DMS 273 (cell line): ENCODE measurements around the gene PTAFR.
"Not testable (repeated sequence)": the region's sequence is repeated elsewhere in the genome, so short reads cannot be mapped to it uniquely, and the experiment has no call there.

Experiments used
- DNase-seq: peaks from one replicate; lab custom pipeline; 2025; ENCODE audit not compliant: unreplicated experiment; lab: John Stamatoyannopoulos, UW

PTAFR gene

GRCh38 chr1:28145728-28146127 is 30.8 kb downstream of the PTAFR start:
- no peak for DNase-seq

DNA sequence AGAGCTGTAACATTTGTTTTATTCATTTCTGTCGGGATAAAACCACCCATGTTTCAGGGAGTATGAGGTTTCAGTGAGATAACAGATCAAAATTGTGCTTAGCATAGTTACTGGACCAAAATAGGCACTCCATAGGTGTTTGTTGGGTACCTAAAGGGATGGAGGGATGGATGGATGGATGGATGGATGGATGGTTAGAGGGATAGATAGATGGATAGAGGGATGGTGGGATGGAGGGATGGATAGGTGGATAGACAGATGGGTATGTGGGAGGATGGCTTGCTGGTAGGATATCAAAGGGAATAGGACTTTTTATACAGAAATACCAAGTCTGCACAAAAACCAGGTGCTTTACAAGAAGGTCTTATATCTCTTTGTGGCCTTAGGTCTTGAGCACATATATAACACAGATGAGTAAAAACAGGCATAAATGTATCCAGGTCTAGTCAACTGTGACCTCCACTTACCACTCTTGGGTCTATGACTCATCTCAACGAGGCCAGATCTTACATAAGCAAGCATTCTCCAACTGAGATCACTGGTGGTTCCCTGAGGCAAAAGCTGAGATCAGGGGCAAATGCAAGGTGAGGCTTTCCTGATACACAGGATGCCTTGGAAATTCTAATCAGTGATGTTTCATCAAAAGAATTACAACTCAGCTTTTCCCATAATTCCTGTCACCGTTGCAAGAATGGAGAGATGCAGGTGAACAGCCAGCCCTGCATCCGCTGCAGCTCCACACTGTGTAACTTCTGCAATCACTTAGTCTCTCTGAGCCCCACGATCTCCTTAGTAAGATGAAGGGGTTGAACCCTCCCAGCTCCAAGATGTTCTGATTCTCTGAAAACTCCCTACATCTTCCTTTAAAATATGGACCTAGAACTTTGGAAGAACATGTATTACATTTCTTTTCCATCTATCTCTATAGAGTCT is 32.0 kb downstream of the PTAFR start:
- no peak for DNase-seq

GRCh38 chr1:28143496-28144202 is 32.8 kb downstream of the PTAFR start:
- DNase-seq: no peak

DNA sequence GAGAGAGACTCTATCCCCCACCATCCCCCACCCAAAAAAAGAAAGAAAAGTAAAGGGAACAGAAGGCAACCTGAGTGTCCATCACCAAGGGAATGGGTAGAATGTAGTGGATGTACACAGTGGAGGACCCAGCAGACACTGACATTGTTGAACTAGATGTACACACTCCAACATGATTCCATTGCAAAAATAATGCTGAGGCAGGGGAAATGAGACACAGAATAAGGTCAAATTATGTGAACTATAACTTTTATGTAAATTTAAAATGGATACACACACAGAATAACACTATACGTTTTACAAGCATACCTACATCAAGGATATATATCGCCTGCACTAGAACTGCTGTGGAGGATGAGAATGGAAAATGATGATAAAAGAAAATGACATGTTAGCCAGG is 34.8 kb downstream of the PTAFR start:
- no peak for DNase-seq

GRCh38 chr1:28139866-28140265 is 36.6 kb downstream of the PTAFR start:
- DNase-seq: not testable (repeated sequence)

DNA sequence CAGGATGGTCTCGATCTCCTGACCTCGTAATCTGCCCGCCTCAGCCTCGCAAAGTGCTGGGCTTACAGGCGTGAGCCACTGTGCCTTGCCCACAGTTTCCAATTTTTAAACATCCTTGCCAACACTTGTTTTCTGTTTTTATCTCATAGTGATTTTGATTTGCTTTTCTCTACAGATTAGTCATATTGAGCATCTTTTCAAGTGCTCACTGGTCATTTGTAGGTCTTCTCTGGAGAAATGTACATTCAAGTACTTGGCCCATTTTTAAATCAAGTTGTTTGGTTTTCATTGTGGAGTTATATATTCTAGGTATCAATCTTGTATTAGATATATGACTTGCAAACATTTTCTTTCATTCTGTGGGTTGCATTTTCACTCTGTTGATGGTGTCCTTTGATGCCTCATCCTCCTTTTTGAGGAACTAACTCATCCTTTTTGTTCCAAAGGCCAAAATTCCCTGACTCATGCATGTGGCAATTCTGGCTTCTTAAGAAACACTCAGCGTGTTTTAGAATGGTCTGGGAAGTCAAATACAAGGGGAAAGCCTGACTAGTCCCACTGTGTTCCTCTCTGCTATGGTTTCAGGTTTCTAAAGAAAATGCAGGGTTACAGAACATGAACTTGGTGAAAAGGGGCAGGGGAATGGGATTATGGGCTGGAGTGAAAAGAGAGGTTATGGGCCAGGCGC is 37.3 kb downstream of the PTAFR start:
- no peak for DNase-seq

DNA sequence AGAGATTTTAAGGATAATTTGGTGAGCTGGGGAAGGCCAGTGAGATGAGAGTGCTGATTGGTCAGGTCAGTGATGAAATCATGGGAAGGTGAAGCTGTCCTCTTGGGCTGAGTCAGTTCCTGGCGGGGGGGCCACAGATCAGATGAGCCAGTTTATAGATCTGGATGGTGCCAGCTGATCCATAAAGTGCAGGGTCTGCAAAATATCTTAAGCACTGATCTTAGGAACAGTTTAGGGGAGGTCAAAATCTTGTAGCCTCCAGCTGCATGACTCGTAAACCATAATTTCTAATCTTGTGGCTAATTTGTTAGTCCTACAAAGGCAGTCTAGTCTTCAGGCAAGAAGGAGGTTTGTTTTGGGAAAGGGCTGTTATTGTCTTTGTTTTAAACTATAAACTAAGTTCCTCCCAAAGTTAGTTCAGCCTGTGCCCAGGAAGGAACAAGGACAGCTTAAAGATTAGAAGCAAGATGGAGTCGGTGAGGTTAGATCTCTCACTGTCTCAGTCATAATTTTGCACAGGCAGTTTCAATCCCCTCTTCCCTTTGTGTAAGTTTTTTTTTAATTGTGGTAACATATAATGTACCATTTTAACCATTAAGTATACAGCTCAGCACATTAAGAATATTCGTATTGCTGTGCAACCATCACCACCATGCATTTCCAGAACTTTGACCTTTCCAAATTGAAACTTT is 39.4 kb downstream of the PTAFR start:
- no peak for DNase-seq

- DNase-seq: no peak
Measured at GRCh38 chr1:28136169-28136921, 40.1 kb downstream of the PTAFR start.

- no peak for DNase-seq
Measured at GRCh38 chr1:28135371-28136168, 40.9 kb downstream of the PTAFR start.

- no peak for DNase-seq
Measured at GRCh38 chr1:28134651-28135207, 41.8 kb downstream of the PTAFR start.

- DNase-seq: no peak
Measured at GRCh38 chr1:28132171-28133167, 44.0 kb downstream of the PTAFR start.

DNA sequence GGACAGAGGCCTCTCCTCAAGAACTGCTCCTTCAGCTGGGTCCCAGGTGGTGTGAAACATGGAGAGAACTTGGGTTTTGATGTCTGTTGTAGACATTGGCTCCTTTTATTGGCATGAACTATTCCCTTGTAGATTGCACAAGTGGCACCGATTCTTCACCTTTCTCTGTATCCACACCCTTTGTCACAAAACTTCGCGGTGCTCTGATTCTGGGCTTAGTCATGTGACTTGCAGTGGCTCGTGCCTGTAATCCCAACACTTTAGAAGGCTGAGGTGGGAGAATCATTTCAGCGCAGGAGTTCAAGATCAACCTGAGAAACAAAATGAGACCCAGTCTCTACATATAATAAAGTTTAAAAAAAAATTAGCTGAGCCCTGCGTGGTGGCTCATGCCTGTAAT is 45.6 kb downstream of the PTAFR start:
- DNase-seq: no peak

DNA sequence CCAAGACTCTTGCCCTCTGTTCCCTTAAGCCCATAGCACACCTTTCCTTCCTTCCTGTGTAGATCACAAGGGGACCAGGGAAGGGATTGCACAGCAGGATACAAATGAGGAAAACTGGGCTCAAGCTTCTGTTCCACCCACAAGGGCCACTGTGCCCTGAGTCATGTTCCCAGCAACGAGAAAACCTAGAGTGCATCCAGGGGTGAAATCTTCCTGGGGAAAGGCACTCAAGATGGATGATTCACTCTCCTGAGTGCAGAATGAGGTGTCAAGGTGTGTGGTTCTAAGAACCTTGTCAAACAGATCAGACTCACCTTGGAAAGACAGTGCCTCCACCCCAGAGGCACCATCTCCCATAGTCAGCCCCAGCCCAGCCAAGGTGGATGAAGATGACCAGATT is 47.3 kb downstream of the PTAFR start:
- no peak for DNase-seq

- no peak for DNase-seq
Measured at GRCh38 chr1:28127617-28128257, 48.8 kb downstream of the PTAFR start.

DNA sequence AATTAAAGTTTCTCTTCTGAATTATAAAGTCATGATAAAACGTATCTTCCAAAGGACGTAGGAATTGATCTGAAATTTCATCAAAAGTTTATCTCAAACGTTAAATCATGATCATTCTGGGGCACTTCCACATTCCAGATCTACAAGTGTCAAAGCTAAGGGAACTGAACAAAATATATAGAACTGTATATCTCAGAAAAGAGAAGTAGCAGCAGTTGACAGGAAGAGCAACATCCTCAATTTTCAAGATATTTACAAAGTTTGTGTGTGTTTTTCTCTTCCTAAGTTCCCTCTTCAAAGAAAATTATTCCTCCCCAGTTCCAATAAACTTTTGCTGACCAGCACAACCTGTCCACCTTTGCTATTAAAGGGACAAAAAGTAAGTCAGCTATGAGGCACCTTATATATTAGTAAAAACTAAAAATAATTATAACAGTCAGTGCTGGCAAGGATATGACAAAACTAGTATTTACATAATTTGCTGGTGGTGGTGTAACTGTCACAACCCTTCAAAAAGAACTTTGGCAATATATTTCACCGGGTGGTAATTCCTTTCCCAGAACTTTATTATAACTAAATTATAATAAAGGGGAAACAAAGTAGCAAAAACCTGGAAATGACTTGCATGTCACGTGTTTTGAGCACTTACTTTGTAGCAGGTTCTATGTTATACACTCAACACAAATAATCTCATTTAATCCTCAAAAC is 49.6 kb downstream of the PTAFR start:
- no peak for DNase-seq

DNA sequence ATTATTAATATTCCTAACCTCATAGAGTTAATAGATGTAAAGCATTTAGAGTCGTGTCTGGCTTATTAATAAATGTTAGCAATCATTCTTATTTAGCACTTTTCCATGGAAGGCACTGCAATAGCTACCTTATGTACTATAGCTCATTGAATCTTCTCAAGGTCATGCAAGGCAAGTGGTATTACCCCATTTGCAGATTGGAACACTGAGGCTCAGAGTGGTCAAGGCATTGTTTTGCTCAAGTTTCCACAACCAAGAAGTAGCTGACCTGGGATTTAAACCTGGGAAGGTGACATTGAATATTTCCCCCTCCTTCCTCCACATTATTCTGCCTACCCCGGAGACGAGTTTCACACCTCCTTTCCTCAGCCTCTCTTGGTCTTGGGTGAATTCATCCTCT is 50.3 kb downstream of the PTAFR start:
- DNase-seq: no peak

DNA sequence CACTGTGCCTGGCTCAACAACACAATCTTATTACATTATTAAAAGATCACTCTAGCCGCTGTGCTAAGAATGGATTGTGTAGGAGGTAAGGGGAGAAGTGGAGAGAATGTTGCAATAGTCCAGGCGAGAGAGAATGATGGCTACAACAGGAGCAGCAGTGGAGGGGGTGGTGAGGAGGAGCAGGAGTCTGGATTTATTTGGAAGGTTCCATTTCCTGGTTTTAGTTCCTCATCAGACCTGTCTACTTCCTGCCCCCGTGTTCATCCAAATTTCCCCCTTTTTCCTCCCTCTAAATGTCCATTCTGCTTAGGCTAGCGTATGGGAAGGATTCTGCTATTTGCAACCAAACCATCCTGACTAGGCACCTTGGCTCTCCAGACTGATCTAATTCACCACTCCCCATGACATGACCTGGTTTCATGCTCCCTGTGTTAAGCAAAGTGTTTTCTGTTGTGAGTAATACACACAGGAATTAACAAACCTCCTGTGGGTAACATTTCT is 53.0 kb downstream of the PTAFR start:
- DNase-seq: no peak
